BLaER1 treated with 17β-estradiol and CSF1 and Interleukin-3, amounts not matched to agents 10 nM and 100 nM (cell line): ENCODE data around the gene SLC8B1.

ENCODE experiments used
- H3K27ac ChIP-seq, 11 experiments: shearing (Covaris generic); formaldehyde crosslinking; 2 replicates each; pipeline ENCODE4 v1.8.1; 2022
- H3K27me3 ChIP-seq, 11 experiments: shearing (Covaris generic); formaldehyde crosslinking; 2 replicates each; pipeline ENCODE4 v1.8.1; 2022
- H3K36me3 ChIP-seq, 11 experiments: shearing (Covaris generic); formaldehyde crosslinking; 2 replicates each; pipeline ENCODE4 v1.8.1; 2022
- H3K4me1 ChIP-seq, 10 experiments: shearing (Covaris generic); formaldehyde crosslinking; 2 replicates each; pipeline ENCODE4 v1.8.1; 2022
- H3K4me2 ChIP-seq, 11 experiments: shearing (Covaris generic); formaldehyde crosslinking; 2 replicates each; pipeline ENCODE4 v1.8.1; 2022
- H3K4me3 ChIP-seq, 10 experiments: shearing (Covaris generic); formaldehyde crosslinking; 2 replicates each; pipeline ENCODE4 v1.8.1; 2022
- H3K9ac ChIP-seq, 11 experiments: shearing (Covaris generic); formaldehyde crosslinking; 2 replicates each; pipeline ENCODE4 v1.8.1; 2022
- H3K9me3 ChIP-seq, 11 experiments: shearing (Covaris generic); formaldehyde crosslinking; replicated peaks in 1 of 11; 2 replicates each; pipeline ENCODE4 v1.8.1; 2022
- H4K20me1 ChIP-seq, 11 experiments: shearing (Covaris generic); formaldehyde crosslinking; 2 replicates each; pipeline ENCODE4 v1.8.1; 2022
- Cebpa-rat ChIP-seq, 11 experiments: shearing (Covaris generic); IDR thresholded peaks; 2 replicates each; pipeline ENCODE4 v1.8.1; 2022

The SLC8B1 gene

DNA sequence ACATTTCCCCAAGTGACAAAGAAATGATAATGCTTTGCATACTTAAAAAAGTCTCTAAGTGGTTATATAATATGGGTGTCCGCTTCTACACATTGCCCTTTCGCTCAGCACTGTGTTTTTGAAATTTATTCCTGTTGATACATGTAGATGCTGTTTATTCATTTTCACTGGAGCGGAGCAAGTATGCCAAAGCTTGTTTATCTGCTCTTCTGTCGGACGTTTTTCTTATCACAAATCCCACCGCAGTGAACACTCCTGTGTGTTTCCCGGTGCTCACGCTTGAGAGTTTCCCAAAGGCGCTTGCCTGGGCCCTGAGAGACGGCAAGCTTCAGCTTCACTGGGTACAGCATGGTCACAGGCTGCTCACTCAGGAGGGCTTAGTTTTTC, 63.5 kb downstream of the SLC8B1 start:
- Histone ChIP-seq H3K9me3 (no peaks in the 10 kb centered on the region; a peak in 1 of 22 replicates), H3K27ac (peak overlapping the region in 4 of 11 experiments; percentile 51 to 73 (median 68); a peak in 8 of 22 replicates), H3K9ac (peak overlapping the region in 3 of 11 experiments; percentile 41 to 54 (median 43); a peak in 3 of 22 replicates), H4K20me1 (peaks cover 0 to 11% (median 0%) of the 10 kb centered on the region in 11 experiments; a peak in 6 of 22 replicates), H3K4me3 (peak overlapping the region in 1 of 10 experiments; percentile 31; a peak in 1 of 20 replicates), H3K4me2 (peak overlapping the region in 9 of 11 experiments; percentile 20 to 87 (median 76); a peak in 14 of 22 replicates), H3K27me3 (no peaks in the 10 kb centered on the region), H3K4me1 (peaks cover 13 to 52% (median 23%) of the 10 kb centered on the region in 10 experiments; a peak in 19 of 20 replicates), H3K36me3 (peaks cover 0 to 93% (median 0%) of the 10 kb centered on the region in 11 experiments; a peak in 6 of 22 replicates)
- TF ChIP-seq Cebpa-rat (IDR thresholded peaks at IDR 0.05): no peak

- Histone ChIP-seq H4K20me1 (peaks cover 0 to 16% (median 0%) of the 10 kb centered on the region in 11 experiments; a peak in 5 of 22 replicates), H3K4me1 (peaks cover 13 to 52% (median 23%) of the 10 kb centered on the region in 10 experiments; a peak in 19 of 20 replicates), H3K9ac (no peak overlapping the region), H3K27ac (peak overlapping the region in 2 of 11 experiments; percentile 65 to 72; a peak in 3 of 22 replicates), H3K9me3 (no peaks in the 10 kb centered on the region; a peak in 1 of 22 replicates), H3K36me3 (peaks cover 0 to 93% (median 0%) of the 10 kb centered on the region in 11 experiments; a peak in 7 of 22 replicates), H3K4me3 (no peak overlapping the region), H3K4me2 (peak overlapping the region in 3 of 11 experiments; percentile 80 to 87 (median 82); a peak in 6 of 22 replicates), H3K27me3 (no peaks in the 10 kb centered on the region)
- TF ChIP-seq Cebpa-rat (IDR thresholded peaks at IDR 0.05): no peak
These were observed 64.2 kb downstream of the SLC8B1 start for GRCh38 chr12:113270709-113271009.

- H3K36me3 ChIP-seq: peaks cover 0 to 93% (median 0%) of the 10 kb centered on the region in 11 experiments; a peak in 7 of 22 replicates
- no peak overlapping the region for H3K9ac ChIP-seq
- H3K27ac ChIP-seq: no peak overlapping the region
- no peak overlapping the region for H3K4me3 ChIP-seq
- H4K20me1 ChIP-seq: peaks cover 0 to 27% (median 0%) of the 10 kb centered on the region in 11 experiments; a peak in 5 of 22 replicates
- TF ChIP-seq Cebpa-rat (IDR thresholded peaks at IDR 0.05): no peak
- peak overlapping the region in 2 of 11 experiments; percentile 80 to 82; a peak in 3 of 22 replicates for H3K4me2 ChIP-seq
- peaks cover 13 to 52% (median 23%) of the 10 kb centered on the region in 10 experiments; a peak in 19 of 20 replicates for H3K4me1 ChIP-seq
- H3K9me3 ChIP-seq: no peaks in the 10 kb centered on the region; a peak in 1 of 22 replicates
- H3K27me3 ChIP-seq: no peaks in the 10 kb centered on the region
These were observed 65.5 kb downstream of the SLC8B1 start for GRCh38 chr12:113269257-113269943.

- Histone ChIP-seq H3K27ac (no peak overlapping the region), H3K4me2 (no peak overlapping the region), H3K4me1 (peaks cover 12 to 53% (median 23%) of the 10 kb centered on the region in 10 experiments; a peak in 19 of 20 replicates), H3K9me3 (no peaks in the 10 kb centered on the region; a peak in 1 of 22 replicates), H3K9ac (no peak overlapping the region), H4K20me1 (peaks cover 0 to 33% (median 0%) of the 10 kb centered on the region in 11 experiments; a peak in 5 of 22 replicates), H3K27me3 (no peaks in the 10 kb centered on the region), H3K4me3 (no peak overlapping the region), H3K36me3 (peaks cover 0 to 93% (median 0%) of the 10 kb centered on the region in 11 experiments; a peak in 7 of 22 replicates)
- no peak for TF ChIP-seq Cebpa-rat (IDR thresholded peaks at IDR 0.05)
These were observed 66.3 kb downstream of the SLC8B1 start for GRCh38 chr12:113268621-113269020.

DNA sequence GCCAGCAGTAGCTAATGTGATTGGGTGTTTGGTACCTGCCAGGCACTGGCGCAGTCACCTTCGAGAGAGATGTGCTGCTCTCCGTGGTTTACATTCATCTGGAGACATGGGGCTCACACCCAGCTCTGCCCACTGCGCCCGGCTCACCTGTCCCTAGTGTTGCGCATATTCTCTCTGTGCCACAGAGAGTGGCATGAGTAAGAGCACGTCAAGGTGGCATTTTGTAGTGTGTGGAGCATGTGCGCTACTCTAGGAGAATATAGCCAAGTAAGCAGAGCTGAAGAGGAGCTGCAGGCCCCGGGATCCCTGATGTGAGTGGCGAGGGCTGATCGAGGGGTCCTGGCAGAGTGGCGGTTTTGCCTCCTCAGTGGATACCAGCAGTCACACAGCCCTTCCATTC, 66.8 kb downstream of the SLC8B1 start:
- Histone ChIP-seq H3K27ac (no peak overlapping the region), H3K4me1 (peaks cover 7 to 53% (median 19%) of the 10 kb centered on the region in 10 experiments; a peak in 19 of 20 replicates), H3K4me2 (no peak overlapping the region), H3K9ac (no peak overlapping the region), H3K9me3 (no peaks in the 10 kb centered on the region; a peak in 1 of 22 replicates), H3K36me3 (peaks cover 0 to 93% (median 0%) of the 10 kb centered on the region in 11 experiments; a peak in 7 of 22 replicates), H3K27me3 (no peaks in the 10 kb centered on the region), H4K20me1 (peaks cover 0 to 38% (median 0%) of the 10 kb centered on the region in 11 experiments; a peak in 5 of 22 replicates), H3K4me3 (no peak overlapping the region)
- TF ChIP-seq Cebpa-rat (IDR thresholded peaks at IDR 0.05): no peak

DNA sequence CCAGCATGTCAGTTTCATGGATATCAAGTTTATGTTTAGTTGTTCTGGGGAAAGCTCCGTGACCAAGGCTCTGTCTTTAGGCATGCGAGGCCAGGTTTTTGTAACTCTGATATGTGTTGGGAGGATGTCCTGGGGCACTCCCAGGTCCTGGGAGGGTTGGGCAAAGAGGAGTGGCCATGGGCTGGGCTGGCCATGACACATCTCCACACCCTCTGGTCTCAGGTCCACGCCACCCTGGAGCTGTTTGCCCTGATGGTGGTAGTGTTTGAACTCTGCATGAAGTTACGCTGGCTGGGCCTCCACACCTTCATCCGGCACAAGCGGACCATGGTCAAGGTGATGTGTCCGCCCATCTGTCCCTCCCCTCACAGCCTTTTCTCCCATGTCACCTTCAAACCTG, 67.3 kb downstream of the SLC8B1 start:
- H3K4me1 ChIP-seq: peaks cover 3 to 53% (median 15%) of the 10 kb centered on the region in 10 experiments; a peak in 19 of 20 replicates
- TF ChIP-seq Cebpa-rat (IDR thresholded peaks at IDR 0.05): no peak
- H4K20me1 ChIP-seq: peaks cover 0 to 42% (median 0%) of the 10 kb centered on the region in 11 experiments; a peak in 3 of 22 replicates
- no peaks in the 10 kb centered on the region; a peak in 1 of 22 replicates for H3K9me3 ChIP-seq
- peaks cover 0 to 93% (median 0%) of the 10 kb centered on the region in 11 experiments; a peak in 7 of 22 replicates for H3K36me3 ChIP-seq
- no peak overlapping the region for H3K27ac ChIP-seq
- H3K4me2 ChIP-seq: no peak overlapping the region
- no peak overlapping the region for H3K4me3 ChIP-seq
- peaks cover 0 to 3% (median 1%) of the 10 kb centered on the region in 11 experiments; a peak in 10 of 22 replicates for H3K27me3 ChIP-seq
- H3K9ac ChIP-seq: no peak overlapping the region

GRCh38 chr12:113266106-113266895, 68.6 kb downstream of the SLC8B1 start:
- Histone ChIP-seq H3K4me3 (no peak overlapping the region), H4K20me1 (peaks cover 0 to 49% (median 0%) of the 10 kb centered on the region in 11 experiments; a peak in 3 of 22 replicates), H3K4me1 (peaks cover 12 to 53% (median 15%) of the 10 kb centered on the region in 10 experiments), H3K36me3 (peaks cover 0 to 97% (median 0%) of the 10 kb centered on the region in 11 experiments; a peak in 7 of 22 replicates), H3K9ac (no peak overlapping the region), H3K27ac (no peak overlapping the region), H3K27me3 (peaks cover 0 to 16% (median 5%) of the 10 kb centered on the region in 11 experiments; a peak in 11 of 22 replicates), H3K4me2 (no peak overlapping the region), H3K9me3 (no peaks in the 10 kb centered on the region)
- no peak for TF ChIP-seq Cebpa-rat (IDR thresholded peaks at IDR 0.05)

- Histone ChIP-seq H4K20me1 (peaks cover 0 to 75% (median 0%) of the 10 kb centered on the region in 11 experiments; a peak in 2 of 22 replicates), H3K4me3 (no peak overlapping the region), H3K27ac (0 out of 22 replicates have a peak overlapping the region, but pooled peaks of 1 of the 11 experiments have one; percentile 10), H3K27me3 (peaks cover 0 to 21% (median 5%) of the 10 kb centered on the region in 11 experiments; a peak in 11 of 22 replicates), H3K9ac (no peak overlapping the region), H3K4me2 (peak overlapping the region in 4 of 11 experiments; percentile 15 to 89 (median 25); a peak in 4 of 22 replicates), H3K36me3 (peaks cover 0 to 86% (median 0%) of the 10 kb centered on the region in 11 experiments; a peak in 7 of 22 replicates), H3K4me1 (peaks cover 33 to 59% (median 35%) of the 10 kb centered on the region in 10 experiments), H3K9me3 (no peaks in the 10 kb centered on the region)
- no peak for TF ChIP-seq Cebpa-rat (IDR thresholded peaks at IDR 0.05)
These were observed 71.4 kb downstream of the SLC8B1 start for GRCh38 chr12:113263431-113263963.
